Adrenal gland (tissue), 5 donors: Measurements from ENCODE around the gene NUTF2.

Source experiments
- POLR2A ChIP-seq, 2 donors: fragments of 450-650 bp; IDR thresholded peaks; one replicate each; pipeline ENCODE4 v1.6.1; 2017; ENCODE audit warnings: antibody characterized with exemption in 2 of 2, mild to moderate bottlenecking in 2 of 2, moderate library complexity in 1 of 2
- TF ChIP-seq, protein P1 (sequence below), 6 experiments: fragments of 450-650 bp in 4 of 6; fragments of 200-600 bp in 2 of 6; sonication (generic) in 1 of 6; IDR thresholded peaks; 1 replicate in 5 of 6; 2 replicates in 1 of 6; pipeline versions ENCODE4 v1.5.1 to v1.8.0; 2016 to 2021; ENCODE audit warnings: antibody characterized with exemption in 6 of 6, mild to moderate bottlenecking in 2 of 6, moderate library complexity in 1 of 6
- donor health status: DM: no; HTN: no; CAD: no.

DNA sequence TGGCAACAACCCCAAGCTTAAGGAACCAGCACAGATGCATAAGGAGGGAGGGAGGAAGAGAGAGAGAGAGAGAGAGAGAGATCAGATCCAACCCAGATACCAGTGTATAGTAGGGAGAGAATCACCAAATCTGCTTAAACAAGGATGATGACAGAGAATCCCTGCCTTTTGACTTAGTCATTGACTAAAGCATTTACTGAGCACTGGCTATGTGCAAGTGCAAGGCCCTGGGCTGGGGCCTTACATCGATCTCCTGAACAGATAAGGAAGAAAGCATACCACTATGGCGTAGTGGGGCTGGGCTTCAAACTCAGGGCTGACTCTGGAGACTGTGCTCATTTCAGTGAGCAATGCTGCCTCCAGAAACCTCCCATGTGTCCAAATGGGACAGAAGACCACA lies 24.2 kb upstream of the NUTF2 start:
- TF ChIP-seq, protein P1, sequence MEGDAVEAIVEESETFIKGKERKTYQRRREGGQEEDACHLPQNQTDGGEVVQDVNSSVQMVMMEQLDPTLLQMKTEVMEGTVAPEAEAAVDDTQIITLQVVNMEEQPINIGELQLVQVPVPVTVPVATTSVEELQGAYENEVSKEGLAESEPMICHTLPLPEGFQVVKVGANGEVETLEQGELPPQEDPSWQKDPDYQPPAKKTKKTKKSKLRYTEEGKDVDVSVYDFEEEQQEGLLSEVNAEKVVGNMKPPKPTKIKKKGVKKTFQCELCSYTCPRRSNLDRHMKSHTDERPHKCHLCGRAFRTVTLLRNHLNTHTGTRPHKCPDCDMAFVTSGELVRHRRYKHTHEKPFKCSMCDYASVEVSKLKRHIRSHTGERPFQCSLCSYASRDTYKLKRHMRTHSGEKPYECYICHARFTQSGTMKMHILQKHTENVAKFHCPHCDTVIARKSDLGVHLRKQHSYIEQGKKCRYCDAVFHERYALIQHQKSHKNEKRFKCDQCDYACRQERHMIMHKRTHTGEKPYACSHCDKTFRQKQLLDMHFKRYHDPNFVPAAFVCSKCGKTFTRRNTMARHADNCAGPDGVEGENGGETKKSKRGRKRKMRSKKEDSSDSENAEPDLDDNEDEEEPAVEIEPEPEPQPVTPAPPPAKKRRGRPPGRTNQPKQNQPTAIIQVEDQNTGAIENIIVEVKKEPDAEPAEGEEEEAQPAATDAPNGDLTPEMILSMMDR (IDR thresholded peaks at IDR 0.05): no peak
- TF ChIP-seq POLR2A (IDR thresholded peaks at IDR 0.05): no peak
